Measurements from ENCODE around the gene AQP2. TPM values are rescaled to one million over a fixed set of nuclear protein-coding genes. Genes with fewer than 3 reads are reported as not detected.

The AQP2 gene, protein sequence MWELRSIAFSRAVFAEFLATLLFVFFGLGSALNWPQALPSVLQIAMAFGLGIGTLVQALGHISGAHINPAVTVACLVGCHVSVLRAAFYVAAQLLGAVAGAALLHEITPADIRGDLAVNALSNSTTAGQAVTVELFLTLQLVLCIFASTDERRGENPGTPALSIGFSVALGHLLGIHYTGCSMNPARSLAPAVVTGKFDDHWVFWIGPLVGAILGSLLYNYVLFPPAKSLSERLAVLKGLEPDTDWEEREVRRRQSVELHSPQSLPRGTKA
- total RNA-seq: not detected in 2 replicates

DNA sequence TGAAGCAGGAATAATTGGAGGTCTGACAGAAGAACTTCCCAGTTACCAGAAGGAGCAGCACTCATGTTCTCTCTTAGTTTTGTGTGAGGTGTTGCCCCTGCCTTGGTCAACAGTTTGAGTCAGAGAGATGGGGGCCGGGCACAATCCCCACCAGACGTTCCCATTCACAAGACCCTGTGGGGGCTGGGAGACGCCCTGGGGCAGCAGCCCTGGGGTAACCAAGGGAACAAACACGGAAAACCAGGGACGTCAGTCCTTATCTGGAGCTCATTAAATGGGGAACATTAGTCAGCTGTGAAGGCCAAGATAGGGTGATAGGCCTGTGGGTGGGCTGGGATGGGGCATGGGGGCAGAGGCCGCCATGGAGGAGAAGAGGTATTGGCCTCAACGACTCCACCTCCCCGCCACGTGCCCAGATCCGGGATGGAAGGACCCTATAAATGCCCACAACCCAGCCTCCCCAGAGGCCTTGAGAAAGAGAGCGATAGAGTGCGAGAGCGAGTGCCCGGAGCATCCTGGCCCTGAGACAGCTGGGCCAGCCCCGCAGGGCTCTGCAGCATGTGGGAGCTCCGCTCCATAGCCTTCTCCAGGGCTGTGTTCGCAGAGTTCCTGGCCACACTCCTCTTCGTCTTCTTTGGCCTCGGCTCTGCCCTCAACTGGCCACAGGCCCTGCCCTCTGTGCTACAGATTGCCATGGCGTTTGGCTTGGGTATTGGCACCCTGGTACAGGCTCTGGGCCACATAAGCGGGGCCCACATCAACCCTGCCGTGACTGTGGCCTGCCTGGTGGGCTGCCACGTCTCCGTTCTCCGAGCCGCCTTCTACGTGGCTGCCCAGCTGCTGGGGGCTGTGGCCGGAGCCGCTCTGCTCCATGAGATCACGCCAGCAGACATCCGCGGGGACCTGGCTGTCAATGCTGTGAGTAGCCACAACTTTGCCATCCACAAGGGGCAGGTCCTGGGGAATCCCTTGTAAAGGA lies at the start of gene AQP2:
TSS of gene AQP2 (plus strand) at position 465 of the 979 bp plus-strand sequence. CDS start at position 559, 94 bp downstream.

DNA sequence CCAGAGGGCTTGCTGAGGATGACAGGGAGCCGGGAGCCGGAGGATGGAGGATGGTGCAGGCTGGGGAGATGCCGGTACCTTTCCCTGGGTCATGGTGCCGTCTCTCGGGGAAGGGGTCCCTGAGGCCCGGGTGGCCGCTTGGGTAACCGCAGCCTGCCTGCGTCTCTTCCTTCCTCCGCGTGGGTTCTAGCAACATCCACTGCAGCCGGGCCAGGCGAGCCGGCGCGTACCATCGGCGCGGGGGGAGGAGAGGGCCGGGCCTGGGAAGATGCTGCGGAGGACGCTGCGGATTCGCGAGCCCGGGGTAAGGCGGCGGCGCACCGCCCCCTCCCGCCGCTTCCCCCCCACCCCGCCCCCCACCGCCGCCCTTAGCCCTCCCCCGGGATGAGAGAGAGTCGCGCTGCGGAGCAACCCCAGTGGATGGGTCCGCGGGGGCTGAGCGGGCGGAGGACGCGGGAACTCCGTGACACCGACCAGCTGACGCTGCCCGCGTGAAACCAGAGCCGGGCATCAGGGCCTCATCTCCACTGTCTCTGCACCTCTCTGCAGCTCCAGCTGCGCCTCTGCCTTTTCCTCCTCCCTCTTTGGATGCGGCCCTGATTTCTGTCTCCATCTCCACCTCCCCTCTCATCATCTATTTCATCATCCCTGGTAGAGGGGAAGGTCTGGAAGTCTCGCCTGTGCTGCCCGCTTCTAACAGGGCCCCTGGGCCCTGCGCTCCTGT lies 46.7 kb upstream of the AQP2 start, which contains the start of gene FAIM2:
TSS of gene FAIM2 (minus strand) at position 201 of the 724 bp plus-strand sequence. CDS start at position 93, 108 bp downstream.

DNA sequence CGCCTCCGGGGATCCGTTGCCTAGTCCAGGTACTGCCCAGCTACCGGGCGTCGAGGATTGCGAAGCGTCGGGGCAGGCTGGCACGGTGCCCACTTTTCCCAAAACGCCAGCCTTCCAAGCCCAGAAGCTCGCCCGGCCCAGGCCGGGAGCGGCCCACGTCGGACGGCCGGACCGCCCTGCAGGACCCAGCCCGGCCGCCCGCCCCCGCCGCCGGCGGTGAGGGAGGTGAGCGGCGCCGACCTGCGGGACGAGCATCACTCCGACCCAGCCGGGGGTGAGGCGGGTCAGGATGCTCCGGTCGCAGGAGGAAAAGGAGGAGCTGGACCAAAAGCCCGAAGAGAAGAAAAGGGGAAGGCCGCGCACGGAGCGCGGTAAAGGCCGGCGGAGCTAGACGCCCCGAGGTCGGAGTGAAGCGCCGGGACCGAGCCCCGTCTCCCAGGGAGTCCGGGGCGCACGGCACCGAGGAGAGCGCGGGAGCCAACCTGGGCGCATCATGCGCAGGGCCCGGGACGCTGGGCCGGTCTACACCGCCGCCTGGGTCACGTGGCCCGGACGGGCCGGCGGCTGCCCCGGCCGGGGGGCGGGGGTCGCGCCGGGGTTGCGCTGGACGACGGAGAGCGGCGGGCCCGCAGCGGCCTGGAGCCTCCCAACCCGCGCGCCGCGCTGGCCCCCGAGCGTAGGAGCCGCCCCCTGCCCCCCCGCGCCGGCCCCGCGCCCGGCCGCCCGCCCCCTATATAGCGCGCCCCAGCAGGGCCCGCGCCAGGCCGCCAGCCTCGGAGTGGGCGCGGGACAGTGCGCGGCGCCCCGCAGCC lies 10.8 kb downstream of the AQP2 start, which contains the start of gene AQP5:
TSS of gene AQP5 (plus strand) at position 762 of the 812 bp plus-strand sequence. CDS start 146 bp downstream, outside the sequence.

DNA sequence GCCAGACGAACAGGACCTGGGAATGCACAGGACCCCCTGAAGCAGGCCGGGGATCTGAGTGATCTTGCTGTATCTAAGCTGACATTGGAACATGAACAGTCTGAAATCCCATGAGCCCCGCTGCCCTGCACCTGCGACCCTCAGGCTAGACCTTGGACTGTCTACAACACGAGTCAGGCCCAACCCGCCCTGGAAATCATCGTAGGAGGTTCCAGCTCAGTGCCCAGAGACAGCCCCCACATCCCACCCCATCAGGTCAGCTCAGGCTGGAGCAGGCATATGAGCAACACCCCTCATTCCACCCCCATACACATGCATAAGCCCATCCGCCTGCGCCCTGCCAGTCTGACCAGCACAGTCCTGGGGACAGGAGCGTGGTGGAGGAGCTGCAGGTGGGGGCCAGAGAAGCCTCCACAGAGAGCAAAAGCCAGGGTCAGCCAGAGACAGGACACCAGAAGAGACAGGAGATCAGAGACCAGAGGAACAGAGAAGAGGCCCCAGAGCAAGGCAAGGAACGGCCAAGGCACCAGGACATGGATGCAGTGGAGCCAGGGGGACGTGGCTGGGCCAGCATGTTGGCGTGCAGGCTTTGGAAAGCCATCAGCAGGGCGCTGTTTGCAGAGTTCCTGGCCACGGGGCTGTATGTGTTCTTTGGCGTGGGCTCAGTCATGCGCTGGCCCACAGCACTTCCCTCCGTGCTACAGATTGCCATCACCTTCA lies 22.3 kb downstream of the AQP2 start, which contains the start of gene AQP6:
TSS of gene AQP6 (plus strand) at position 307 of the 720 bp plus-strand sequence. CDS start at position 534, 227 bp downstream.

Other genes starting within 250 kb of the AQP2 start
- 29.2 and 38.6 TPM in 2 replicates for gene FMNL3, start 243.3 kb upstream of the AQP2 start, total RNA-seq
- 369 and 388 TPM in 2 replicates for gene TMBIM6, start 209.2 kb upstream of the AQP2 start, total RNA-seq
- 10.3 and 12.8 TPM in 2 replicates for gene NCKAP5L, start 122.3 kb upstream of the AQP2 start, total RNA-seq
- 2.0 and 3.3 TPM in 2 replicates for gene BCDIN3D, start 107.6 kb upstream of the AQP2 start, total RNA-seq
- gene FAIM2, start 46.8 kb upstream of the AQP2 start, total RNA-seq: 0.81 and 2.0 TPM in 2 replicates
- 0.19 and 0.26 TPM in 2 replicates for gene AQP5, start 11.1 kb downstream of the AQP2 start, total RNA-seq
- gene AQP6, start 22.2 kb downstream of the AQP2 start, total RNA-seq: 0.12 and 0.13 TPM in 2 replicates
- gene RACGAP1, start 74.8 kb downstream of the AQP2 start, total RNA-seq: 58.3 and 78.9 TPM in 2 replicates
- 1.3 and 1.4 TPM in 2 replicates for gene ASIC1, start 106.9 kb downstream of the AQP2 start, total RNA-seq
- 21.8 and 27.8 TPM in 2 replicates for gene SMARCD1, start 134.6 kb downstream of the AQP2 start, total RNA-seq
- 0.13 and 0.44 TPM in 2 replicates for gene GPD1, start 153.3 kb downstream of the AQP2 start, total RNA-seq
- gene COX14, start 161.5 kb downstream of the AQP2 start, total RNA-seq: 45.6 and 65.3 TPM in 2 replicates
- 44.8 and 52.8 TPM in 2 replicates for gene CERS5, start 216.6 kb downstream of the AQP2 start, total RNA-seq